Measurements from ENCODE around the gene SPEM3.

DNA sequence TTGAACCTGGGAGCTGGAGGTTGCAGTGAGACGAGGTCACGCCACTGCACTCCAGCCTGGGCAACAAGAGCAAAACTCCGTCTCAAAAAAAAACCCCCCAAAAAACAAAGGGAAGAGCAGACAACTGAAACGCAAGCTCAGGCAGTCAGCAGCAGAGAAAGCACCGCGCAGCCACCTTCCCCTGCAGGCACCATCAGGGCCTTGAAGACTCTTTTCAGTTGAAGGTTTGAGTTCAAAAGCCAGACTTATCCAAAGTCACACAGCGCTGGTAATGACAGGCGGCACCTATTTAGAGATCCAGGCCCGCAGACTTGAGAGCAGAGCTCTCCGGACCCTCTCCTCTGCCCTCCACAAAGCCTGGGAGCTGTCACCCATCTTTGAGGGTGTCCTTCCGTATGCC is 39.6 kb downstream of the SPEM3 start:
- TF ChIP-seq, protein P1, sequence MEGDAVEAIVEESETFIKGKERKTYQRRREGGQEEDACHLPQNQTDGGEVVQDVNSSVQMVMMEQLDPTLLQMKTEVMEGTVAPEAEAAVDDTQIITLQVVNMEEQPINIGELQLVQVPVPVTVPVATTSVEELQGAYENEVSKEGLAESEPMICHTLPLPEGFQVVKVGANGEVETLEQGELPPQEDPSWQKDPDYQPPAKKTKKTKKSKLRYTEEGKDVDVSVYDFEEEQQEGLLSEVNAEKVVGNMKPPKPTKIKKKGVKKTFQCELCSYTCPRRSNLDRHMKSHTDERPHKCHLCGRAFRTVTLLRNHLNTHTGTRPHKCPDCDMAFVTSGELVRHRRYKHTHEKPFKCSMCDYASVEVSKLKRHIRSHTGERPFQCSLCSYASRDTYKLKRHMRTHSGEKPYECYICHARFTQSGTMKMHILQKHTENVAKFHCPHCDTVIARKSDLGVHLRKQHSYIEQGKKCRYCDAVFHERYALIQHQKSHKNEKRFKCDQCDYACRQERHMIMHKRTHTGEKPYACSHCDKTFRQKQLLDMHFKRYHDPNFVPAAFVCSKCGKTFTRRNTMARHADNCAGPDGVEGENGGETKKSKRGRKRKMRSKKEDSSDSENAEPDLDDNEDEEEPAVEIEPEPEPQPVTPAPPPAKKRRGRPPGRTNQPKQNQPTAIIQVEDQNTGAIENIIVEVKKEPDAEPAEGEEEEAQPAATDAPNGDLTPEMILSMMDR (conservative IDR thresholded peaks at IDR 0.05; ENCODE audit: low read length) = no peak
- TF ChIP-seq EZH2phosphoT487 (IDR thresholded peaks at IDR 0.05; ENCODE audit: borderline replicate concordance) = no peak
